GM19351 (cell line): Measurements from ENCODE around the gene MAP2K4.

ENCODE experiments used
- ATAC-seq: cut with Tn5 transposase; IDR thresholded peaks from one replicate; pipeline ENCODE4 v1.9.1; 2021; ENCODE audit warnings: mild to moderate bottlenecking, moderate library complexity; ENCODE audit not compliant: unreplicated experiment

The MAP2K4 gene

DNA sequence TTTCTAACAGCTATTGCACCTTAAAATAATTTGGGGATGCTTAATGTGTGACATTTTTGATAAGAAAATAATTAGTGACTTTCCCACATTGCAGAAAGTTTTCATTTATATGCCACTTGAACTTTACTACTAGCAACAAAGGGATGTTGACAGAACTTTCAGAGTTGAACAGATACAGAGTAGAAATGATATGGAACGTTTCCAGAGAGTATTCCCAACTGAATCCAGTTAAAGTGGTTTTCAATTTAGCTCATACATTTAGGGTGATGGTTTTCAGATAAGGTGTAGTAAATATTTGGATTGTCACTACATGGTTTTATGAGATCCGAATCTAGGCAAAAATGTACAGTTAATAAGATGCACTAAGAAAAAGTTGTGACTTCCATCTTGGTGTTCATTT, 17.3 kb downstream of the MAP2K4 start:
- ATAC-seq, result no peak

DNA sequence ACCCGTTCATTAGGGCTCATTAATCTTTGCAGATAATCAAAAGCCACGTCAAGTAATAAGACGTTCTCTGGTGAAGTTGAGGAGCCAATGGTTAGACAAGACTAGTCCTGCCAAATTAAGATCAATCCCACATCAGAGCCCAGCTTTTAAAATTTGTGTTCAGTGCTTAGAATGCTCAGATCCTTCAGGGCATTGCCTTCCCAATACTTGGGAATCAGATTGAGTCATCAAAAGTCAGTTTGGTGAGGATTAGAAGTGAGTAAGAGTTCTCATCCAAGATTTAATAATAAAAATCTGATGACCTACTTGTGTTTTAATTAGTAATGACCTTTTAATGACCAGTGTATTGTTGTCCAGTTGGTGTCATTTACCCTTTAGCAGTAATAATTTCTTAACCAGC, 19.8 kb downstream of the MAP2K4 start:
- no peak for ATAC-seq

DNA sequence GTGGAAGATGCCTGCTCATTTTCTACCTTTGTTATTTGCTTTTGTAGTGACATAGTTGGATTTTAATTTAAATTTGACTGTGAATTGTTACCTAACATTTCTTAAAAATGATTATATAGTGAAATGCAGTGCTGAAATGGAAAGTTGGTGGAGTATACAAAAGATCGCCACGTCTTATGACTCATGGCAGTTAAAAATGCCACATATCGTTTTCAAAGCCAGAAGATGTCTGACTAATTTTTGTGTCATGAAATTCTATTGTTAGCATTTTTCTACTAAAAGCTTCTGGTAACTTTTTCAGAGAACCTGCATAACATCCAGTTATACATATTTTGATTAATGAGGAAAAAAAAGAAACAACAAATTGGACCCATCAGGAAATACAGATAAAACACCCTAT, 20.6 kb downstream of the MAP2K4 start:
- no peak for ATAC-seq

DNA sequence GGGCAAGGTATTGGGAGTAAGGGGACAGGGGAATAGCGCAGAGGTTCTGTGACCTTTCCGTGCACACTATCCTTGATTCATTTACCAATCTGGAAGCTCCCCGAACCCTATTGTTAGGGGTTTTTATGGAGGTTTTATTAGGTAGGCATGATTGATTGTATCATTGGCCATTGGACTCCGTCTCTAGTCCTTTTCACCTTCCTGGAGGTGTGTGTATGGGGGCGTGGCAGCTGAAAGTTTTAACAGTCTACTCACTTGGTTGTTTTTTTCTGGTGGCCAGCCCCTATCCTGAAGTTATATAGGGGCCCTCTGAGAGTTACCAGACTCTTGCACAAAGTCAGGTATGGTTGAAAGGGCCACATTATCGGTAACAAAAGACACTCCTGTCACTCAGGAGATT, 23.0 kb downstream of the MAP2K4 start:
- no peak for ATAC-seq

DNA sequence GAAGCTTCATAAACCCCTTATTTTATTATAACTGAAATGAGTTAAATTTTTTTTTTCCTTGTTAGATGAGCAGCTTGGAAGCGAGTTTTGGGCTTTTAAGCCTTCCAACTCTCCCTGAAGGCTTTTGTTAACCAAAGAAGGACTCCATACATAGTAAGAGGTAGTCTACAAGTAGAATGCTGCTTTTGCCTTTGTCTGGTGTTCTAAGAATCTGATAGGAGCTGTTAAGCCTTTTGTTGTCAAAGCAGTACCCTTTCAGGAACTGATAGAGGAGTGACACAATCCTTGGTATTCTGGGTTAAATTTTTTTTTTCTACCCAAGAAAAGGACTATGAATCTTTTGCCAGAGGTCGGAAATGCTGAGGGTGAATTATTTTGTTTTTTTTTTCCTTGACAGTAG, 26.1 kb downstream of the MAP2K4 start:
- ATAC-seq, result no peak

DNA sequence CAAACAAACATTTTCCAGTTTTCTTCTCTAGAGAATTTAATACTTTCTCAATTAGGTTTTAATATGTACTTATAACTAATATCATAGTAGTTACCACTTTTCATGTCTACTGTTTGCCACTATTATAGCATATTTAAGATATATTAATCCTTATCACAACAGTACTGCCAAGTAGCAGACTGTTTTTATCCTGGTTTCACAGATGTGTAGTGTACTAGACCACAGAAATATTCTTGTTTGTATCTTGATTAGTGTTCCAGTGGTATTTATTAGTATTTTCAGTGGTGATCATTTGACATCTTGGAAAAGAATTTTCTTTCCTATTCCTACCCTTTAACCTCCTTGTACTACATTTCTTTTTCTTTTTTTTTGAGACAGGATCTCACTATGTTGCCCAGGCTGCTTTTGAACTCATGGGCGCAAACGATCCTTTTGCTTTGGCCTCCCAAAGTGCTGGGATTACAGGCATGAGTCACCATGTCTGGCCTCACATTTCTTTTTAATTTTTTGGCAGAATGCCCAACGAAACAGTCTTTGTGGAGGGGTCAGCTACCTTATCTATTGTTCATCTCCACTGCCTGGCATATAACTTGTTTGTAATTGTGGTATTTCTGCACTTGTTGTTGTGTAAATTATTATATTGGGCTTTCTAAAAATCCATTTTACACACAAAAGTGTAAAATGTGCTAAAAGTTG, 27.2 kb downstream of the MAP2K4 start:
- no peak for ATAC-seq

DNA sequence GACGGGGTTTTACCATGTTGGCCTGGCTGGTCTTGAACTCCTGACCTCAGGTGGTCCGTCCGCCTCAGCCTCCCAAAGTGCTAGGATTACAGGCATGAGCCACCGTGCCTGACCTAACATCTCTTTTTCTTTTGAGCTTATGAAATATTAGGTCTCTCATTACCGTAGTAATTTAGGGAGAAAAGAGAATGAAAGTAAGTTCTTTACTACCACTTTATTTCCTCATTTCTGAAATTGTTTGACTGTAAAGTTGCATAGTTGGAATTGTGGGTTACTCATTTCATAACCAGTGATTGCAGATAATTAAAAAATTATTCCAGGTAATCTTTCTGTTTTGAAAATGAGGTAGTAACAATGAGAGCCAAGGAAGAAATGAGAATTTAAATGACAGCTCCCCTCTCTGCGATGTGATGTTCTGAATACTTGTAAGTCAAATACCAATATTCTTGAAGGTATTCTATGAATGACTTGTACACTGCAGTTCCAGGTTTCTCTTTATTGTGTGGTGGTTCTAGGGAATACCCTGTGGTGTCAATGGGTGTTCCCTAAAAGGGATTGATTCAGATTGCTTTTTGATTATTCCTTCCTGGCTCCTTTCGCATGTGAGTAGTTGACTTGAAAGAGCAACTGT, 28.3 kb downstream of the MAP2K4 start:
- ATAC-seq, result no peak

DNA sequence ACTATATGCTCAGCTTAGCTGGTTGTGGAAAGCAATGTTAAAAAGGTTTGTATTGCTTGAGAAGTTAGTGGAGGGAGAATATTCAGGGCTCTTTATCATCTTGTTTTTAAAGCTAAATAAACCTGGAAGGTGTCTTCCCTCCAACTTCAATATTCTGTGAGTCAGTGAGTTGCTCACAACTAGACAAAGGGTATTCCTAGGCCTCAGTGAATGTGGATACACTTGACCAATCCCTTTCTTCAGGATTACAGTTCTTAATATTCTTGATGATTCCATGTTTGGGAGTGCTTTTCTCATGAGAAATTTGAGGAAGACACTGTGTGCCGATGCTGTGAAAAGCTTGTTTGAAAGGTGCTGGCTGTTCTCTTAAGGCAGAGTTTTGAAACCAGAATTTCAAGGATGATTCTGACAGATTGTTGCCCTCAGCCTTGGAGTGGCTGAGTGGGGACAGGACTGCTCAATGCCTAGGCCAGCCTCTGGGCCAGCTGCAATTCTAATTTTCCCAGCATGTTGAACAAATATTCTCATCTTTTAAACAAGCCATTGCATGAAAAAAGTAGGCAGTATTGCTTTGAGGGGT, 30.1 kb downstream of the MAP2K4 start:
- ATAC-seq, result no peak

DNA sequence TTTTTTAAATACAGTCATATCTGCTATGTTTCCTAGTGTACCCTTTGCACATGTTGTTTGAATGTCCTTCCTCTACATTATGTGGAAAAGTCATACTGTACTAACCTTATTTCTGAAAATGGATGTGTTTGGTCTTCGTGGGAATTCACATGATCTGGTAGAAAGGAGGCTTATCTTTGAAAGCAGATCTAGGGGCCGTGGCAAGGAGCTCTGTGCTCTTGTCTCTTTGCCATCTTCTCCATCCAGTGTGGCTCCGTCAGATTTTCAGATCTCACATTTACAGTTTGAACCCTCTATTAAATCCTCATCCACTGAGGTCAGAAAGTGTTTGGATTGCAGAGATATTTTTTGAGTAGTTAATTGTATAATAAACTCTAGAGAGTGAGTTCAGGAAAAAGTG, 32.9 kb downstream of the MAP2K4 start:
- ATAC-seq, result no peak

DNA sequence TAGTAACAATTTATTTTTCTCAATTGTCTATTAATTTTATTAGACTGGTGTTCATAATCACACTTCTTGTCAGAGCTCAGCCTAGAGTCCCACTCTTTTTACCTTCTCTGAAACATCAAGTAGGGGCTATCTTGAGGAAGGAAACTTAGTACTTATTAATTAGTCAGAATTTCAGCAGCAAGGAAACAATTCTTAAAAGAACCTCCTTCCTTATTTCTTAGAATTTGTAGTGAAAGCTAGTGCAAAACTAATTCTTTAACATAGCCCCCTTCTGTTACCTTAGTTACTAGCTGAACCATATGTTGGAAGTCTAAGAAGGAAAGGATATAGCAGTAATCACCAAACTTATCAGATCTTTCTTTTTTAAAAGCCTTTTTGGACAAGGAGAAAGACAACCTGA, 35.2 kb downstream of the MAP2K4 start:
- ATAC-seq, result no peak

DNA sequence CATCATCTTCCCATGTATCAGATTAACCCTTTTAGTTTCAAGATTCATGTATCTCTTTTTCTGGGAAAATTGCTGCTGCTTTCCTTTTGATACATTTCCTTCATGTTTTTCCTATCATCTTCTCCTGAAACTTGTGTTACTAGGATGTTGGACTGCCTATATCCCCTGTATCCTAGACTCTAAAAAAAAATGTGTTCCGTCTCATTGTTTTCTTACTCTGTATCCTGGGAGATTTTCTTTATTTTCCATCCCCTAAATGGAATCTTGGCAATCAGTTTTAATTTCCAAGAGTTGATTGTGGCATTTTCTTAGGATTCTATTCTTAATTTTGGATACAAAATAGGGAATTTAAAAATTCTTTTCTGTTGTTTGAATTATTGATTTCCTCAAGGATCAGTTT, 36.8 kb downstream of the MAP2K4 start:
- no peak for ATAC-seq

DNA sequence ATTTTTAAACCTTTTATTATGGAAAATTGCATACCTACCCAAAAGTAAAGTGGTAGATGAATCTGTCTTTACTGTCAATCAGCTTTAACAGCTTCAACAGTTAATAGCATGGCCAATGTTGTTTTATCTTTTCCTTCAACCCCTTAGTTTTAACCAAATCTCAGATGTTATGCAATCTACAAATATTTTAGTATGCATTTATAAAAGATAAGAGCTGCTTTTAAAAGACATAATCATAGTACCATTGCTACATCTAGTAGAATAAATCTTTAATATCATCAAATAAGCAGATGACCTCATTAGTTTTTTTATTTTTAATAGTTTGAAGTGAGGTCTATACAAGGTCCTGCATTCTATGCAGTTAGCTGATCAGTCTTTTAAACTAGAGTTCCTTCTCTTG, 37.9 kb downstream of the MAP2K4 start:
- no peak for ATAC-seq

DNA sequence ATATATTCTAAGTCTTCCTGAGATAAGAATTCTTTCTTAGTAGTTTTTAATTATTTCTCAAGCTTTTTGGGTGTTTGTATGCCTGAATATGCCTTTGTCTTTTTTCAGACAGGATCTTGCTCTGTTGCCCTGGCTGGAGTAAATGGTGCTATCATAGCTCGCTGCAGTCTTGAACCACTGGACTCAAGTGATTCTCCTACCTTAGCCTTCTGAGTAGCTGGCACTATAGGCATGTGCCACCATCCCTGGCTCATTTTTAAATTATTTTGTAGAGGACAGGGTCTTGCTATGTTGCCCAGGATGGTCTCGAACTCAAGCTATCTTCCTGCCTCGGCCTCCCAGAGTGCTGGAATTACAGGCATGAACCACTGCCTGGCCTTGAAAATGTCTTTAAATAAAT, 41.6 kb downstream of the MAP2K4 start:
- ATAC-seq, result no peak

DNA sequence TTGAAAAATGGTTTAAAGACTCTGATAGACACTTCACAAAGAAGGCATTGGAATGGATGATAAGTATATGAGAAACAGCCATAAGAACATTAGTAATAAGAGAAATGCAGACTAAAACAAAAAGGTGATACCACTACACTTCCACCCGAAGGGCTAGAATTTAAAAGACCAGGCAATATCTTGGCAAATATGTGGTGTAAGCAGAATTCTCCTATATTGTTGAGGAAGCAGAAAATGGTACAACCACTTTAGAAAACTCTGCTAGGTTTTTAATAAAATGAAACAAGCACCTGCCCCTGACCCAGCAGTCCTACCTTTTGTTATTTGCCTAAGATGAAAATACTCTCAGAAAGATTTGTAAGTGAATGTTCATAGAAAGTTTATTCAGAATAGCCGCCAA, 43.7 kb downstream of the MAP2K4 start:
- ATAC-seq, result no peak

DNA sequence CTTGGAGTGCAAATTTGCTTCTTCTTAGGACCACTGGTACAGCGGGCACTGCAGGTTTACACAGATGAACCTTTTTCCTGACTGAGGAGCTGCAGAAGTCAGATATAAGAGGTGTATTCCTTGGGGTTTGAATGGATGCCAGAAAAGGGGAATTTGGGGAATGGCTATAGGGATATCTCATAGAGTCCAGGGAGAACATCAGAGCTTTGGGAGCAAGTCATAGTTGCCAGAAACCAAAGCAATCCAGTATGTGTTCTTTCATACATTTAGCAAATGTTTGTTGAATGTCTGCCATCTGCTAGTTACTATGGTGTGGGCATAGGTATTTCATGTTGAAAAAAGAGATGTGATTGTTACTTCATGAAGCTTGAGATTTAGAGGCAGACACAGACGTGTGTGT, 46.8 kb downstream of the MAP2K4 start:
- ATAC-seq, result no peak

DNA sequence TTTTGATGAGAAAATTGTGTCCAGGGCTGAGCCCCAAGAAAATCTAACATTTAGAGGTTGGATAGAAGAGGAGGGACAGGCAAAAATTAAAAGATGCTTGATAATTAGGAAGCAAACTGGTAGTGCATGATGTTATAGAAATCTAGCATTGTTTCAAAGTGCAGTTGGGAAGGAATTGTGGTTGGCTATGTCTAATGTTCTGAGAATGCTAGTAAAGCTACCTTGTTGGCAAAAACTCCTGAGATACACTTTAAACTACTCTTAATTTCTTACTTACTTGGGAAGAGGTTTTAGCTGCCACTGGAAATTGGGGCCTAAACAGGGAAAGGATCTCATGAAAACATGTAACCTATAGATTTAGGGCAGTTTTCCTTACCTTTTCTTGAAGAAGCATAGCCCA, 48.3 kb downstream of the MAP2K4 start:
- ATAC-seq, result no peak

DNA sequence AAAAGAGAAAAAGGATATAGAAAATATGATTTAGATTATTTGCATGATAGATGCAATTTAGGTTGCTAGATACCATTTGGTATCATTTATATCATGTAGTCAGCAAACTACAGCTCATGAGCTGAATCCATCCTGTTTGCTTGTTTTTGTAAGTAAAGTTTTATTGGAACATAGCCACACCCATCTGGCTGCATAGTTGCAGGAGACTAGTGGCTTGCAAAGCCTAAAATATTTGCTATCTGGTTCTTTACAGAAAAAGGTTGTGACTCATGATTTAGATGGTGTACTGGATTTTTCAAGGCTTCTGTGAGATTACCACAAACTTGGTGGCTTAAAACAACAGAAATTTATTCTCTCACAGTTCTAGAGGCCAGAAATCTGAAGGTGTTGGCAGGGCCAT, 49.9 kb downstream of the MAP2K4 start:
- ATAC-seq, result no peak

DNA sequence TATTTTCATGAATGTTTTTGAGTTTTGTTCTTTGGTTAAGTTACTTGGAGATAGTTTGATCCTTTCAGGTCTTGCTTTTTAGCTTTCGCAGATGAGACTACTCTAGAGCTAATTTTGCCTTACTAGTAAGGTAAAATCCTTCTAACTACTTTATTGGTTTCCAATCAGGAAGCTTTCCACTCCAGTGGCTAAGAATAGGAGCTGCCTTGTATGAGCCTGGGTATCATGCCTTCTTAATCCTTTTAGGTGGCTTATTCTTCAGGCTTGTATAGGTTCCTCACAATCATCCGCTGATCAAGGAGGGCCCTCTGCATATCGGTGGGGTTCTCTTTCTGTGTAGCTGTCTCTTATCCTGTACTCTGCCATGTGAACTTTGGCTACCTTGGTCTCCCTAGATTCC, 53.7 kb downstream of the MAP2K4 start:
- no peak for ATAC-seq

DNA sequence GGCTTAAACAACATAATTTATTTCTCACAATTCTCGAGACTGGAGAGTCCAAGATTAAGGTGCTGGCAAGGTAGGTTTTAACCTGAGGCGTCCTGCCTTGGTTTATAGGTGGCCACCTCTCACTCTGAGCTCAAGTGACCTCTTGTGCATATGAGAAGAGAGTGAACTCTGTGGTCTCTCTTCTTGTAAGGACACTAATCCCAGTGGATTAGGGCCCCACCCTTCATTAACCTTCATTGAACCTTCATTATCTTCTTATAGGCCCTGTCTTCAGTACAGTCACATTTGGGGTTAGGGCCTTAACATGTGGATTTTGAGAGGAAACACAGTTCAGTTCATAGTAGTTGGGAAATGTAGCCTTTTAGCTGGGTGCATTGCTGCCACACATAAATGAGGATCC, 57.1 kb downstream of the MAP2K4 start:
- ATAC-seq, result no peak

DNA sequence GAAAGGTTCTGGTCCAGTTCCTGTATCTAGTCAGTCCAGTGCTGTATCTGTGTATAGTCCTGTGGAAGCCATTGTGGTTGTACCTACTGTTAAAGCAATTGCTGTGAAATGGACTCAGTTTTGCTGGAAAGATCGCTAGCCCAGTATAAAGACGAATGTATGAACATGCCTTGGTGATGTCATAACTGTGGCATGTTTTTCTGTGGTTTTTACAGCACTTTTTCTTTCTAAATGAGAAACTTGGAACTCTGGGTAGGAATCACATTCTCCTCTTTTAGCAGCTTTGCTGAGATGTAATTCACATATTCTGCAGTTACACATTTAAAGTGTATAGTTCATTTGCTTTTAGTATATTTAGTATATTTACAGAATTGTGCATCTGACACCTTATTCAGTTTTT, 58.1 kb downstream of the MAP2K4 start:
- ATAC-seq, result no peak

DNA sequence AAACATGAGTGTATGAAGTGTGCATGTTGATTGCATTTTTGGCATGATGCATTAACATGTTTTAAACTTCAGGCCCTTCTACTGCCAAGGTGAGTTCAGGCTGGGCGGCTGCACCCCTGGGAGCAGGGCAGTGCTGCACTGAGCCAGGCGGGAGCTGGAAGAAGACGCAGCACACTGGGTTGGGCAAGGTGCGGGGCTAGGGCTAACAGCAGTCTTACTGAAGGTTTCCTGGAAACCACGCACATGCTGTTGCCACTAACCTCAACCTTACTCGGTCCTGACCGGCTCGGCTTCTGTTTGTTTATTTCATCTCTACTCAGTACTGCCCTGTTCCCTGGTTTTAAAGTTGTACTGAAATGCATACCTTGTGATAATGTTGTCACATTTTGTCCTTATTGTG, 61.0 kb downstream of the MAP2K4 start:
- ATAC-seq, result no peak

DNA sequence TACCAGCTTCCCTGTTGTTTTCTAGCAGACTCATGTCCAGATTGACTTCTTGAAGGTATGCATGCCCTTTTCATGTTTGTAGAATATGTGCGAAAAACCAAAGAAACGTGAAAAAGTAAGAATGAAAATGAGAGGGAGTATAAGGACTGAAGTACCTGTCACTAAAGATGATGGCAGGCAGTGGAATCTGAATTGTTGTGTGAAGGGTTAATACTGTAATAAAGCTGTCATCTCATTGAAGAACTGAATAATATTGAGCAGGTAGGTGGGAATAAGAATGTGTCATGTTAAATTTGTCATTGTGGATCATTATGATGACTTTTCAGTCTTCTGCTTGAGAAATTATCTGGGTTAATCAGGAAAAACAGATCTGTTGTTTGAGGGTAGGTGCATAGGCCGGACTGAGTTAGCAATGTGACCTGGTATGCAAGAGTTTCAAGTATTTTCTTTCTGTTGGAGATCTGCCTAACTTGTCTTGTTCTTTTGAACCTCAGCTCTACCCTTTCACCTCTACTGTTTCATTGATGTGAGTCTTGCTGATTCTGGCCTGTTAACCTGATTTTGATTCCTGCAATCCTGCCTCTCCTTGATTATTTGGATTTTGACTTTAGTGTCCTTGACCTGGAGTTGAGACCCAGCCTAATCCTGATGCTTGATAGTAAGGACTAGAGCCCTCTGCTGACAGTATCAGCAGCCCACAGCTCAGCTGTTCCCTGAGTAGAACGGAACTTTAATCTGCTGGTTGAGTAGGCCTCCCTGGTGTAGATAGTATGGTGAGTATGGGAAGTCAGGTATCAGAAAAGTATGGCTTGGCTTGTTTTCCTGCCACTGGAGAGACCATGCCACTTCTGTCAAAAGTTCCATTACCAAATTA, 64.6 kb downstream of the MAP2K4 start:
- no peak for ATAC-seq
